Hematopoietic multipotent progenitor cell treated with erythropoietin and hydrocortisone succinate and interleukin-3 and kit ligand, for 6 days (in vitro differentiated cells): ENCODE results near the gene CEP63.

Experiments
- DNase-seq: peaks from one replicate; pipeline ENCODE4 v3.0.0-alpha.2; 2015

The CEP63 gene

GRCh38 chr3:134485718-134486576 is at the start of gene CEP63, which contains the start of gene ANAPC13:
Gene CEP63 (plus strand): TSS chr3:134486057. CDS start chr3:134495321, 9,264 bp downstream.
Gene ANAPC13 (minus strand): TSS chr3:134485985. CDS start chr3:134482904, 3,081 bp downstream.
- peak; percentile 98 for DNase-seq

DNA sequence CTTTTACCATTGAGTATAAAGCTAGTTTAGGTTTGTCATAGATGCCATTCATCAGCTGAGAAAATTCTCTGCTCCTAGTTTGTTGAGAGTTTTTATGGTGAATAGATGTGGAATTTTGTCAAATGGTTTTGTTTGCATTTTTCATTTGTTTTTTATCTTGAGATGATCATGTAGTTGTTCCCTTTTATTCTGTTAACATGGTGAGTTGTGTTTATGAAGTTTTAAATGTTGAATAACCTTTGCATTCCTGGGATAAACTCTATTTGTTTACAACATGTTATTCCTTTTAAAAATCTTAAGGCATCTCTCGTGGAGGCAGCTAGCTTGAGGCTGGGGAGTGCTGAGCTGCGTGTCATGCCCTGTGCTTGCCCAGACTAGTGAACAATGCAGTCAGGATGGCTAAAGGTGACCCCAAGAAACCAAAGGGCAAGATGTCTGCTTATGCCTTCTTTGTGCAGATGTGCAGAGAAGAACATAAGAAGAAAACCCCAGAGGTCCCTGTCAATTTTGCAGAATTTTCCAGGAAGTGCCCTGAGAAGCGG is 48.6 kb upstream of the CEP63 start:
- DNase-seq = no peak

GRCh38 chr3:134441321-134441720 is 44.5 kb upstream of the CEP63 start:
- DNase-seq = no peak

DNA sequence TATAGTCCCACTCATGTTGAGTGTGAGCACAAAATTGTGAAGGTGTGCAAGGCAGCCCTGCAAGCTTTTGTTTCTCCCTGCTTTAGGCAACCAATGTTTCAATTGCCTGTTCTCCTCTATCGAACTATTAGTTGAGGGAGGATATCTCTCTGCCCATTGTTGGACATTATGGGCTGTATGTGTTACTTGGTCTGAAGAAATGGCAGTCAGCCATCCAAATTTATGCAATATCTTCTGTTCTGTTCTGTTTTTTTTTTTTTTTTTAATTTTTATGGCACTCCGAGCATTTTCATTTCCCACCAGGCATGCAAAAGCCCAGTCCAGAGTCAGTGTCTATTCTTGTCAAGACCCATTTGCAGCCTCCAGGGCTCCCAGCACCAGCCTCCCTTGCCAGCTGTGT is 44.0 kb upstream of the CEP63 start:
- DNase-seq = no peak

DNA sequence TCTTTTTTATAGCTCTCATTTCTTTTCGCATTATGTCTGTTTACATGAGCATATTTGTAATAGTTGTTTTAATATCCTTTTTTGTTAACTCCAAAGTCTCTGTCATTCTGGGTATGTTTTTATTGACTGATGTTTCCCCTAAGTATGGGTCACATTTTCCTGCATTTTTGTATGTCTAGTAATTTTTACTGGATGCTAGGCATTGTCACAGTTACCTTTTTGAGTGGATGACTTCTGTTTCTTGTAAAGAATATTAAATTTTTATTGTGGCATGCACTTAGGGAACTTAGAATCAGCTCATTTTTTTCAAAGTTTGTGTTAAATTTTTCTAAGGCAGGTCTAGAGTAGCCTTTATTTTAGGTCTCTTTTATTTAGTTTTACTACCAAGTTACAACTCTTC is 40.8 kb upstream of the CEP63 start:
- no peak for DNase-seq

DNA sequence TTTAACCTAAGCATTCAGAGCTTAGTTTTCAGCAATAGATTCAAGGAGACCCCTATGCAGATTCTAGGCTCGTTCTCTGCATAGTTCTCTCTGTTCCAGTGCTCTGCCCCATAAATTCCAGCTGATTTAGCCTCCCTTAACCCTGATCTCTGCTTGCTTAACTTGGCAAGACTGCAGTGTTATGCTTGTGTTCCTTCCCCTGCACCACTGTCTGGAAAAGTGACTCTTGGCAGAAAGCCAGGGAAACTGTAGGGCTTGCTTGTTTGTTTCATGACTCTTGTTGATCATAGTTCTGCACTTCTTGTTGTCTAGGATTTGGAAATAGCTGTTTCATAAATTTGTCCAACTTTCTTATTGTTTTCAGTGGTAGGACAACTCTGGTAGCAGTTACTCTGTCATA is 40.2 kb upstream of the CEP63 start:
- DNase-seq = peak; percentile 12

- no peak for DNase-seq
These were observed 39.1 kb upstream of the CEP63 start for GRCh38 chr3:134446800-134447199.

- DNase-seq = no peak
These were observed 38.5 kb upstream of the CEP63 start for GRCh38 chr3:134447351-134447750.

DNA sequence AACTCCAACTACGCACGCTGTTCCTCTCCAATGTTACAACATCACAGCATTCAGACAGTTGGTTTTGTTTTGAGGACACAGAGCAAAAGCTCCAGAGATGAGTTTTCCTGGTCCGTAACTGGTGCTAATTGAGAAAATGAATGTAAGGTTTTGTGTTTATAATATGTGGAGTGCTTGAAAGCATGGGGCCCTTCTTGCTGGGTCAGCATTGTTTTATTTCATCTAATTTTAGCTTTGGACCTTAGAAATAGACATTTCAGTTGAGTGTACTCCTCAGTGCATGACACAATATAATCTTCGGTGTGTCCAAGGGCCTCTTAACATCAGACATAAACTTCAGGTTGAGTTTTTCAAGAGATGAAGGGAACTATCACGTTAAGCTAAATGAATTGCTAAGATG is 37.2 kb upstream of the CEP63 start:
- DNase-seq = no peak

DNA sequence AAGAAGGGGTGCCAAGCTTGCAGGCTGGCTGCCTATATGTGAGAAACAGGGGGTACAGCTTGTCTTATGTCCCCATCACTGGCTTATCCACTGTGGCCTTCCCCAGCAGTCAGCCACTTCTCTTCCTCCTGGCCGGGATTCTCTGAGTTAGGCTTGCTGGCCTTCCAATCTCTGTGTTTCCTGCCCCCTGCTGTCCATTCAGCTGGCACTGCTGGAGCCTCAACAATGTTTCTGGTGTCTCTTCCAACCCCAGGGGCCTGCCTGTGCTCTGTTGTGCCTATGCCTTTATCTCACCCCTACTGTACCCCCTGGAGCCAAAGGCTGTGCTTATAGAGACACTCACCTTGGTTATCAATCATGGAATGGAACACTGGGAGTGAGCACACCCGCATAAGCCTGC is 36.6 kb upstream of the CEP63 start:
- DNase-seq = peak; percentile 22

GRCh38 chr3:134449951-134450350 is 35.9 kb upstream of the CEP63 start:
- DNase-seq = no peak

DNA sequence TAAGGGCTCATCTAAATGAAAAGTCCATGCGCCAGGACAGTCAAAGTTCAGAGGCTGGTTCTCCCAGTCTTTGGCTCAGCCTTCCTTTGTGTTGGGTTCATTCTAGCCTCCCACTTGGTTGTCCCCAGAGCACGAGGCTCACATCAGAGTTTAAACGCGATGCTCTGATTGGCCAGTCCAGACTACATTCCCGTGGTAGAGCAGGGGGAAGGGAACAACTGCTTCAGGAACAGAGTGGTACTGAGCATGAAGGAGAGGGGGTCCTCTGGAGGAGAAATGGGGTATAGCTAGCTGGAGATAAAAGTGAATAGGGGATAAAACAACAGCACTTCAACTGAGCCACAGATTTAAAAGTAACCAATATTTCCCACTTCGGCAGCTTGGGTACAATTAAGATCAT is 32.2 kb upstream of the CEP63 start:
- no peak for DNase-seq

- no peak for DNase-seq
These were observed 28.3 kb upstream of the CEP63 start for GRCh38 chr3:134457376-134458074.

DNA sequence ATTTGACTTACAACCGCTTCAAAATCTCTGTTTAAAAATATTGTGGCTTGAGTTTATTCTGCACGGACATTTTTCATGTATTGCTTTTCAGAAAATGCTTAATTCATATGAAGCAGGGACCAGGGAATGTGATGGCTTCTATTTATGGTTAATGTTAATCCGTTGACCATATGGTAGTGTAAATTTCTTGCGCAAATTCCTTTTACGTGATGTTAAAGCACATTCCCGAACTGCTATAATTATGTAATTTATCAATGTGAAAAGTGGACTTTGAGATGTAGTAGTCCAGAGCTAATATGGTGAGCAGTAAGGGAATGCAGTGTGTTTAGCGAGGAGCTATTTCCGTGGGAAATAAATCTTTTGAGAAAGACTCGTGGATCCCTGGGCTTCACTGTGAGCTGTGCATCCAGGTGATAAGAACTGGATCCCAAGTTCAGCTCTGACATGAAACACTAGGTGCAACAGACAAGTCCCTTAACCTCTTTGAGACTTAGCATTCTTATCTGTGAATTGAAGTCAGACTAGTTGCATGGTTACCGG is 27.4 kb upstream of the CEP63 start:
- DNase-seq = no peak

- no peak for DNase-seq
These were observed 26.3 kb upstream of the CEP63 start for GRCh38 chr3:134459562-134459961.

GRCh38 chr3:134460965-134461364 is 24.9 kb upstream of the CEP63 start:
- DNase-seq = no peak

- DNase-seq = no peak
These were observed 23.4 kb upstream of the CEP63 start for GRCh38 chr3:134462331-134462941.

- no peak for DNase-seq
These were observed 22.2 kb upstream of the CEP63 start for GRCh38 chr3:134463676-134464063.

DNA sequence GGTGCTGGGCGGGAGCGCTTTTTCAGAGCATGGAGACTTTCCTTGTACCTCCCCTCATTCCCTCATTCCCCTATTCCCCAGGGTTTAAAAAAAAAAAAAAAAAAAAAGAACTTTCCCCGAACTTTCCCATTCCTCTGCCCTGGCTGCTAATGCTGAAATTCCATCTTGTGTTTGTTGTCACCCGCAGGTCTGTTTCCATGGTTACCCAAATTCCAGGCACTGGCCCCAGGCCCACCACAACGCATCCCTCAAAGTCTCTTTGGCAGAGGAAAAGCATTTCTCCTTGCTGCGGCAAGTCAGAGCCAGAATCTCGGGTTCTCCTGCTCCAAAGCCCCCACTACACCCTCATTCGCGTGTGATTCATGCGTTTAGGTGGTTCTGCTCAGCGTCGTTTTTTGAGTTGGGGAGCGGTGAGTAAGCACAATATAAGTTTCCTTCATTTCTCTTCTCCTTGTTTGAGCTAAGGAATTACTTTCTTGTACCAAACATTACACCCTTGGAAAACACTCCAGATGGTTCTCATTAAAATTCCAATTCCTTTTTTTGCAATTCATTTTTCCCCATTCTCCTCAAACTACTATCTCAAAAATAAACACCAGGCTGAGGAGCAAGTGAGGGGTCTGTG is 21.7 kb upstream of the CEP63 start:
- no peak for DNase-seq

DNA sequence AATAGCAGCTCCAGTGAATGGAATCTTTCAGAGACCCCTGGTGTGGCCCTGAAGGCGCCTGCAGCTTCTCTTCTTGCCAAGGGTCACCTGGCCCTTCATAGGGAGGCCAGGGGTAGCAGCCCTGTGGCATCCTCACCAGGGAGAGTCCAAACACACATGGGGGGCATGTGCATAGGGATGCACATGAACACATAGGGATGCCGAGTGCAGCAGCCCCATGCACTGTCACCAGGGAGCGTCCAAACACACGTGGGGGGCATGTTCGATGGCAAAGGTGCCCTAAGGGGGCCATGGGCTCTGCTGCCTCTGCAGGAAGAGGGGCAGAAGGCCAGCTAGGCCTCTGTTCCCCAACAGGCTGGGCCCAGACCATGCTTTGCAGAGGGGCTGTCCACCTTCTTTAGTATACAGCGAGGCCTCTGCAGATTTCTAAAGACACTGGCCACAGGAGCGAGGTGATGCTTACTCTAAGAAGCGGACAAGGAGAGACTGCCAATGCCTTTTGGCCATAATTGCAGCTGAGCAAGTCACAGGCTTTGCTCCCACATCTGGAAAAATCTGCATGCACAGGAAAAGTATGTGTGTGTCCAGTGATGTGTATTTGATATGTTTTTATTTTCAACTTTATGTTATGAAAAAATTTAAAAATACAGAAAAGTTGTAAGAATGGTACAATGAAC is 21.0 kb upstream of the CEP63 start:
- DNase-seq = no peak

- no peak for DNase-seq
These were observed 19.5 kb upstream of the CEP63 start for GRCh38 chr3:134466331-134466730.

GRCh38 chr3:134468519-134468918 is 17.3 kb upstream of the CEP63 start:
- no peak for DNase-seq
